ENCODE data around the gene SRP19. TPM values are rescaled to one million over a fixed set of nuclear protein-coding genes. Genes with fewer than 3 reads are reported as not detected.

The SRP19 gene
- total and polyA plus RNA-seq, 9 of the 15 experiments (the other 6 are each of a cell fraction or from before 2014, with no cell fraction given) = 52.3 to 357 (median 146) TPM

- TF ChIP-seq ZNF518B (CRISPR knock-in tag; IDR thresholded peaks at IDR 0.05) = no peak
- no peak for TF ChIP-seq ZFP30 (CRISPR knock-in tag; IDR thresholded peaks at IDR 0.05; ENCODE audit: borderline replicate concordance)
- no peak for TF ChIP-seq ZNF12 (CRISPR knock-in tag; IDR thresholded peaks at IDR 0.05)
- TF ChIP-seq ATF2 (CRISPR knock-in tag; IDR thresholded peaks at IDR 0.05) = no peak
- no peak for TF ChIP-seq CHCHD3 (CRISPR knock-in tag; IDR thresholded peaks at IDR 0.05)
- no peak for TF ChIP-seq ZNF263 (CRISPR knock-in tag; IDR thresholded peaks at IDR 0.05; ENCODE audit: borderline replicate concordance)
These were observed 27.1 kb upstream of the SRP19 start (continued) for GRCh38 chr5:112833971-112834370.

- ATAC-seq (no peak), DNase-seq (ENCODE audit: extremely low read depth in 1 of 4, low spot score in 3 of 4) (no peak), FAIRE-seq (no peak)
- 90% methylated on average over 1 of the region's 1 CpG for WGBS (ENCODE audit: insufficient coverage, low coverage, missing lambda C conversion rate)
- no peak for TF ChIP-seq NFRKB (IDR thresholded peaks at IDR 0.05; ENCODE audit: low read depth)
- TF ChIP-seq TFE3 (CRISPR knock-in tag; IDR thresholded peaks at IDR 0.05) = peak; percentile 51; the same call in 1 of the 2 replicates
- no peak overlapping the region for H3K4me2 ChIP-seq (ENCODE audit: insufficient read depth, low read length)
- intact Hi-C loops (cut with micrococcal nuclease) = no loop called here
- H4K20me1 ChIP-seq (replicated peaks; ENCODE audit: control insufficient read depth, insufficient read depth, low read length) = no peaks in the 10 kb centered on the region
- H3K9me1 ChIP-seq (ENCODE audit: control insufficient read depth, insufficient read depth, low read length) = no peaks in the 10 kb centered on the region
- no peaks in the 10 kb centered on the region for H3K27me3 ChIP-seq (ENCODE audit: control insufficient read depth in 2 of 2, insufficient read depth in 2 of 2, low read length in 2 of 2)
- no peak overlapping the region for H3K27ac ChIP-seq (ENCODE audit: extremely low read depth, low read depth, low read length)
- POLR2A ChIA-PET = no interaction called here
- no peaks in the 10 kb centered on the region for H3K79me2 ChIP-seq (ENCODE audit: control insufficient read depth, insufficient read depth, low read length)
- no peak overlapping the region for H2AFZ ChIP-seq (ENCODE audit: low read depth, low read length)
- BruUV-seq (replicated peaks) = no TSS peak
- H3K36me3 ChIP-seq (ENCODE audit: control insufficient read depth, insufficient read depth, low read length) = 0 out of 3 replicates have a peak, but pooled peaks cover 1% of the 10 kb centered on the region
- CTCF ChIA-PET (ENCODE audit: low intra/inter-chr PET ratio) = no interaction called here
- peaks cover 0 to 4% of the 10 kb centered on the region in 2 experiments; a peak in 1 of 5 replicates for H3K4me1 ChIP-seq (replicated peaks in 1 of 2; ENCODE audit: control insufficient read depth in 2 of 2, insufficient read depth in 2 of 2, low read length in 2 of 2)
- in situ Hi-C loops (cut with MboI) = no loop called here
- H3K9ac ChIP-seq (ENCODE audit: insufficient read depth in 1 of 2, low read depth in 2 of 2, low read length in 2 of 2) = no peak overlapping the region
- H3K4me3 ChIP-seq = no peak overlapping the region
- 0 out of 2 replicates have a peak, but pooled peaks cover 8% of the 10 kb centered on the region for H3K9me3 ChIP-seq (replicated peaks; ENCODE audit: control insufficient read depth, insufficient read depth, low read depth, low read length)
These were observed 16.6 kb upstream of the SRP19 start for GRCh38 chr5:112844489-112844888.
